HG02588 (cell line): ENCODE data around the gene TRHDE.
"Not testable (repeated sequence)": the region's sequence is repeated elsewhere in the genome, so short reads cannot be mapped to it uniquely, and the experiment has no call there.

Experiments used
- ATAC-seq: cut with Tn5 transposase; IDR thresholded peaks from one replicate; pipeline ENCODE4 v1.9.1; 2021; ENCODE audit warnings: mild to moderate bottlenecking, moderate library complexity; ENCODE audit not compliant: unreplicated experiment

TRHDE gene

DNA sequence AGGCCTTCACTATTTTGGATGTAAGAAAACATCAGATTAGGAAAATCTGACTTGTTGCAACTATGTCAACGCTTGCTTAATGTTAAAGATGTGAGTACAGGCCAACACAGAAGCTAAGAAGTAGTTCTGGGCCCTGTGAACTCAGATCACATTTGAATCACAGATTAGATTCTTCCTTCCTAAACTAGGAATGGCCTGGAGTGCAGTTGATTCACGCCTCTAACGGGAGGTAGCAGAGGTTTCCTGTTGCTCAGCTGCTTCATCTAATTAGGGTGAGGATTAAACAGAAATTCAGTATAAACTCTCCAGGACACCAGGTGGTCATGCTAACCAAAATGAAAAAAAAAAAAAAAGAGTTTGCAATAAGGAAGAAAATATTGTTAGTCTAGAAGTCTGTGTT lies 314.3 kb downstream of the TRHDE start:
- ATAC-seq: no peak

- ATAC-seq: no peak
Measured at GRCh38 chr12:72602581-72602980, 330.4 kb downstream of the TRHDE start.

DNA sequence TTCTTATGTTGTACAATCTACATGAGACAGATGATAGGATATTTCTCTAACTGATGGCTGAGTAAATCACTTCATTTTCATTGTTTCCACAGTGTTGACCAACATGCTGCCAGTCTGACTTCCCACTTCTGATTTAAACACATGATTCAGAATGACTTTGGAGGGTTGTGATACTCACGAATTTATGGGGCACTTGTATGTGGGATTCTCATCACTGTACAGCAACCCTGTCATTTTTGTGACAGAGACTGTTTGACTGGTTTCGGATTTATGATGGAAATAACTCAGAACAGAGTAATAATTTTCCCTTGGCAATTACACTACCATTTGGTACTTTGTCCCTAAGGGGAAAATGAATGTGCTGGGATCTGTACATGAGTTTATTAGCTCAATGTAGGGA lies 333.8 kb downstream of the TRHDE start:
- no peak for ATAC-seq

DNA sequence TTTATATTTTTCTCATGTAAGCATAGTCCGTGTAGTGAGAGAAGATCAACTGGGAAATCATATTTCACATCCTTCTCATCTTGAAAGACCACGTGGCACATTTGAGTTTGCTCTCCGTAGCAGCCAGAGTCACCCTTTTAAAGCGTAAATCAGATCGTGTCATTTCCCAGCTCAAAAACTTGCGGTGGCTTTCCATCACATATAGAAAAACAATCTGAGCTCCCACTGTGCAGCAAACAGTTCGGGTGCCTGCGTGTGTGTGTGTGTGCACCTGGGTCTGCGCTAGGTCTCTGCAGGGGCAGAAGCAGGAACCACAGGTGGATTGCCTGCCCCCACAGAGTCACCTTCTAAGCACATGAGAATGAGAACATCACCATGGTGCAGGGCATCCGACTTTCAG lies 338.2 kb downstream of the TRHDE start:
- ATAC-seq: no peak

GRCh38 chr12:72610854-72611358 lies 338.7 kb downstream of the TRHDE start:
- ATAC-seq: no peak

DNA sequence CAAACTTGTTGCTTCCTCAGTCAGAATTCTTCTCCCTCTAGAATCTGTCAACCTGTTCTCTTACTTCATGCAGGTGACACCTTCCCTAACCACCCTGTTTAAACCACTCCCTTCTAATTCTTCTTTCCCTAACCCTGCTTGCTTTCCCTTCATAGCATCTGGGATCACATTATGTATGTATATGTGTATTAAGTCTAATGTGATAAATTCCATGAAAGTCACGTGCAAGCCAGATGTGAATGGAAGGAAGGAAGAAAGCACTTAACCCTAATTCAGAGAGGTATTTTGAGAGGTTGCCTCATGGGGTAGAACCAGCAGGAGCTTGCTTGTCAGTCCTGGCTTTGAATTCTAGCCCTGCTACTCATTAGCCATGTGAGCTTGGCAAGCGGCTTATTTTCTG lies 340.0 kb downstream of the TRHDE start:
- ATAC-seq: no peak

DNA sequence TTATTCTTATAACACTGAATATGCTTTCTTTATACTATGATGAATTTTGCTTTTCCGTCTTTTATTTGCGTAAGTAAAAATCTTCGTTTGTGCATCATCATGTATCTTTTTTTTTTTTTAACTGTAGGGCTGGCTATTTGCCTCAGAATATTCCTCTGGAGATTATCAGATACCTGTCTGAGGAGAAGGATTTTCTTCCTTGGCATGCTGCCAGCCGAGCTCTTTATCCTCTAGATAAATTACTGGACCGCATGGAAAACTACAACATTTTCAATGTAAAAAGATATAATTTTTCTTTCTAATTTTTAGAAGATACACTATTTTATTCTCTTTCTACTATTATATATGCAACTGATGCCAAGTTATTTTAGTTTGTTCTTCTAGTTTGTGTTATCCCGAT lies 346.6 kb downstream of the TRHDE start:
- ATAC-seq: no peak

DNA sequence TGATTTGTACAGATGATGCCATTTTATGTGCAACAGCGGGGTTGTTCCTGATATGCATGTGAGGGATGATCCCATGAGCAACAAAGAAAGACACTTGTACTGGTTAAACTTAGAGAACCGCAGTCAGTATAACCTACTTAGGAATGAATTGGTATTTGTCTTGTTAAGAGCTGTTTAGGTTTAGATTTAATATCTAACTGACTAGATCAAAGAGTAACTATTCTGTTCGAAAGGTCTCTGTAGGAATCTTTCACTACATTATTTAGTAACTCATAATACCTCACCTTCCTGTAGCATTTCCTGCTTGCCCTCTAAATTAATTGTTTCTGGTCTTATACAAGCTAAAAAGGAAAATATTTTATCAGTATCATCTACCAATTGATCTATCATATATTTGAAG lies 350.4 kb downstream of the TRHDE start:
- peak; percentile 49 for ATAC-seq

- no peak for ATAC-seq
Measured at GRCh38 chr12:72631926-72632685, 359.9 kb downstream of the TRHDE start.

- ATAC-seq: no peak
Measured at GRCh38 chr12:72642706-72643105, 370.5 kb downstream of the TRHDE start.

DNA sequence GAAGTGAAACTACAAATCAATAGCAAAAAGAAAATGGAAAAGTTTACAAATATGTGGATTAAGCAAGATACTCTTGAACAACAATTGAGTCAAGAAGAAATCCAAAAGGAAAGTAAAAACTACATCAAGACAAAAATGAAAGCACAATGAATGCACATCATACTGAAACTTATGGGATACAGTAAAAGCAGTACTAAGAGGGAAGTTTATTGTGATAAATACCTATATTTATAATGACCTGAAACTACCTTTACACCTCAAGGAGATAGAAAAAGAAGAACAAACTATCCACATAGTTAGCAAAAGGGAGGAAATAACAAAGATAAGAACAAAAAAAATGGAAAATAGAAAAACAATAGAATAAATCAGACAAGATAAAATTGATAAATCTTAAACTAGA lies 375.0 kb downstream of the TRHDE start:
- ATAC-seq: peak; percentile 53

- ATAC-seq: no peak
Measured at GRCh38 chr12:72658615-72659014, 386.4 kb downstream of the TRHDE start.

DNA sequence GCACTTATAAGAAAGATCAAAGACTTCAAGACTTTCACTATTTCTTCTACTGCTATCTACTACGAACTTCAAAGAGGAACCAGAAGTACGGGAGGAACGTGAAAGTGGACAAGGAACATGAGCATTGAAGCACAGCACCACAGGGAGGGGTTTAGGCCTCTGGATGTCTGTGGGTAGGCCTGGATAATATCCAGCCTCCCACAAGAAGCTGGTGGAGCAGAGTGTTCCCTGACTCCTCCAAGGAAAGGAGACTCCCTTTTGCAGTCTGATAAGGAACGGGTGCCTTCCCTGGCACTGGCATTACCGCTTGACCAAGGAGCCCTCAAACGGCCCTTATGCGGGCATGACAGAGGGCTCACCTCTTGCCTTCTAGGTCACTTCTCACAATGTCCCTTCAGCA lies 388.0 kb downstream of the TRHDE start:
- ATAC-seq: not testable (repeated sequence)

GRCh38 chr12:72673853-72674252 lies 401.7 kb downstream of the TRHDE start:
- ATAC-seq: peak; percentile 84

- no peak for ATAC-seq
Measured at GRCh38 chr12:72676556-72676955, 404.4 kb downstream of the TRHDE start.

- ATAC-seq: no peak
Measured at GRCh38 chr12:72677139-72677538, 405.0 kb downstream of the TRHDE start.

DNA sequence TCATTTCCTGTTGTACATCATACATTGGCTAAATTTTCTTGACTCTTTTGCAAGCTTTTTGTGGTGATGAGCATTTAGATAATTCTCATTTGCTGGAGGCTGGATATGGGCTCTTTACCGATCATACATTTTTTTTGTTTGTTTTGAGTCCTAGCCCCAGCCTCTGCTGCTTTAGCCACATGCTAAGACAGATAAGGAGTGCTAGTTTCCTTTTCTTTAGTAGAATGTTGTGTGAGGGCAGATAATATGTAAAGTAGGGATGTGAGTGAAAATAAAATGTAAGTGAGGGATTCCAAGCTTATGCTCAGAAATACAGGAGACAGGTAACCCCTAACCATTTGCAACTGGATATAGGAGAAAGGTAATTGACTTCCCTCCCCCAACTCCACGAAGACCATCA lies 405.7 kb downstream of the TRHDE start:
- no peak for ATAC-seq

- no peak for ATAC-seq
Measured at GRCh38 chr12:72679147-72679757, 407.1 kb downstream of the TRHDE start.

- ATAC-seq: no peak
Measured at GRCh38 chr12:72681028-72681427, 408.9 kb downstream of the TRHDE start.

GRCh38 chr12:72684491-72684890 lies 412.3 kb downstream of the TRHDE start:
- no peak for ATAC-seq

GRCh38 chr12:72692338-72692737 lies 420.2 kb downstream of the TRHDE start:
- no peak for ATAC-seq

- ATAC-seq: no peak
Measured at GRCh38 chr12:72694193-72694592, 422.0 kb downstream of the TRHDE start.
